Trophoblast cell (in vitro differentiated cells and primary cell): ENCODE measurements around the gene FAAH.

Experiments used
- DNase-seq, 2 donors: peaks; one replicate each; pipeline ENCODE4 v3.0.0-alpha.2; 2016
- H2AFZ ChIP-seq: 2 replicates; pipeline ENCODE4 v1.6.1; 2013; ENCODE audit warnings: low read length, moderate library complexity, mild to moderate bottlenecking; ENCODE audit not compliant: insufficient read depth, poor library complexity
- H2AK5ac ChIP-seq: 2 replicates; pipeline ENCODE4 v1.6.1; 2013; ENCODE audit warnings: mild to moderate bottlenecking, low read length
- H2BK120ac ChIP-seq: 2 replicates; pipeline ENCODE4 v1.6.1; 2013; ENCODE audit warnings: low read length, mild to moderate bottlenecking, moderate library complexity; ENCODE audit not compliant: insufficient read depth, poor library complexity
- H2BK12ac ChIP-seq: 2 replicates; pipeline ENCODE4 v1.6.1; 2013; ENCODE audit warnings: mild to moderate bottlenecking, low read length, moderate library complexity
- H2BK5ac ChIP-seq: 2 replicates; pipeline ENCODE4 v1.6.1; 2013; ENCODE audit warnings: low read length, low read depth, moderate library complexity, mild to moderate bottlenecking; ENCODE audit not compliant: poor library complexity
- H3K14ac ChIP-seq: 2 replicates; pipeline ENCODE4 v1.6.1; 2013; ENCODE audit warnings: mild to moderate bottlenecking, low read length
- H3K18ac ChIP-seq: 2 replicates; pipeline ENCODE4 v1.6.1; 2013; ENCODE audit warnings: mild to moderate bottlenecking, low read length
- H3K23ac ChIP-seq: 2 replicates; pipeline ENCODE4 v1.6.1; 2013; ENCODE audit warnings: low read length
- H3K27ac ChIP-seq: 2 replicates; pipeline ENCODE4 v1.5.1; 2013; ENCODE audit warnings: low read depth, mild to moderate bottlenecking, inconsistent platforms, low read length, moderate library complexity
- H3K27me3 ChIP-seq: 2 replicates; pipeline ENCODE4 v1.6.1; 2013; ENCODE audit warnings: inconsistent platforms, mild to moderate bottlenecking, low read length, moderate library complexity; ENCODE audit not compliant: insufficient read depth
- H3K36me3 ChIP-seq, 2 experiments: 1 replicate in 1 of 2; 2 replicates in 1 of 2; pipeline ENCODE4 v1.6.1; 2013; ENCODE audit warnings: low read length in 2 of 2, mild to moderate bottlenecking in 2 of 2, moderate library complexity in 1 of 2; ENCODE audit not compliant: insufficient read depth in 2 of 2, control insufficient read depth in 1 of 2
- H3K4ac ChIP-seq: 2 replicates; pipeline ENCODE4 v1.6.1; 2013; ENCODE audit warnings: low read depth, mild to moderate bottlenecking, low read length, moderate library complexity
- H3K4me1 ChIP-seq, 2 experiments: 1 replicate in 1 of 2; 2 replicates in 1 of 2; pipeline ENCODE4 v1.6.1; 2013; ENCODE audit warnings: low read length in 2 of 2, mild to moderate bottlenecking in 2 of 2, moderate library complexity in 1 of 2; ENCODE audit not compliant: insufficient read depth in 2 of 2, control insufficient read depth in 1 of 2
- H3K4me2 ChIP-seq: 2 replicates; pipeline ENCODE4 v1.6.1; 2013; ENCODE audit warnings: inconsistent platforms, mild to moderate bottlenecking, low read length, moderate library complexity
- H3K4me3 ChIP-seq: 2 replicates; pipeline ENCODE4 v1.5.1; 2013; ENCODE audit warnings: mild to moderate bottlenecking, low read depth, low read length, inconsistent platforms
- H3K79me1 ChIP-seq: one replicate; pipeline ENCODE4 v1.6.1; 2013; ENCODE audit warnings: low read length
- H3K79me2 ChIP-seq: 2 replicates; pipeline ENCODE4 v1.6.1; 2013; ENCODE audit warnings: low read length, mild to moderate bottlenecking; ENCODE audit not compliant: control insufficient read depth, insufficient read depth, poor library complexity
- H3K9ac ChIP-seq: 2 replicates; pipeline ENCODE4 v1.6.1; 2013; ENCODE audit warnings: mild to moderate bottlenecking, low read length
- H3K9me3 ChIP-seq: 2 replicates; pipeline ENCODE4 v1.6.1; 2013; ENCODE audit warnings: low read depth, mild to moderate bottlenecking, control low read depth, inconsistent platforms, low read length; ENCODE audit not compliant: insufficient read depth
- H4K12ac ChIP-seq: 2 replicates; pipeline ENCODE4 v1.6.1; 2013; ENCODE audit warnings: low read depth, mild to moderate bottlenecking, low read length, moderate library complexity
- H4K8ac ChIP-seq: 2 replicates; pipeline ENCODE4 v1.6.1; 2013; ENCODE audit warnings: low read depth, mild to moderate bottlenecking, low read length, moderate library complexity
- H4K91ac ChIP-seq: one replicate; pipeline ENCODE4 v1.6.1; 2013; ENCODE audit warnings: low read depth, mild to moderate bottlenecking, low read length, moderate library complexity
- WGBS: extraction: QIAGEN DNeasy Blood & Tissue Kit; methylation state at CpG from one replicate; pipeline ENCODE4 v1.1.7; 2013; ENCODE audit warnings: missing lambda C conversion rate; ENCODE audit not compliant: insufficient read length, insufficient coverage; ENCODE audit errors: extremely low coverage; 5-methylcytosine and 5-hydroxymethylcytosine counted together

FAAH gene

DNA sequence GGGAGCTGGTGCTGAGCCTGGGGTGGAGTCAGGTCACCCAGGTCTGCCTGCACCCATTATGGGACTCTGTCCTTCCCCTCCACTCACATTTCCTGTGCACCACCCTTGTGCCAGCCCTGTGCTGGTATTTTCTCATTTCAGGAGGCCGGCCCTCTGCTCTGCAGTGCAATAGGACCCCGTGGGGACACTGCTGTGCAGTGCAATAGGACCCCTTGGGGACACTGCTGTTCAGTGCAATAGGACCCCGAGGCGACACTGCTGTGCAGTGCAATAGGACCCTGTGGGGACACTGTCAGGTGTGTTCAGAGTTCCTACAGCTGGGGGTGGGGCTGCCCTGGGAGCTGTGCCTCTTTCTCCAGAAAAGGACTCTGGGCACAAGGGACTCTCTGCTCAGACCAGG lies 59.3 kb downstream of the FAAH start:
- Histone ChIP-seq H3K4me1 (no peaks in the 10 kb centered on the region), H3K18ac (no peak overlapping the region), H2BK5ac (no peak overlapping the region), H2BK12ac (no peak overlapping the region), H4K91ac (no peak overlapping the region), H3K79me1 (no peaks in the 10 kb centered on the region), H3K14ac (no peak overlapping the region), H3K36me3 (no peaks in the 10 kb centered on the region), H2BK120ac (no peak overlapping the region), H3K27me3 (peaks cover 45% of the 10 kb centered on the region), H3K23ac (no peak overlapping the region), H3K79me2 (no peaks in the 10 kb centered on the region), H3K27ac (no peak overlapping the region), H2AFZ (no peak overlapping the region), H3K4ac (no peak overlapping the region), H3K4me3 (no peak overlapping the region), H3K9me3 (peaks cover 4% of the 10 kb centered on the region), H2AK5ac (no peak overlapping the region), H4K12ac (no peak overlapping the region), H3K4me2 (no peak overlapping the region), H4K8ac (no peak overlapping the region), H3K9ac (no peak overlapping the region)
- no peak for DNase-seq
- no CpG with 5 or more reads among the region's 4 CpGs for WGBS

GRCh38 chr1:46455951-46456350 lies 61.8 kb downstream of the FAAH start:
- H4K91ac ChIP-seq: no peak overlapping the region
- H2BK5ac ChIP-seq: no peak overlapping the region
- H3K14ac ChIP-seq: no peak overlapping the region
- no peaks in the 10 kb centered on the region for H3K79me2 ChIP-seq
- H2BK12ac ChIP-seq: no peak overlapping the region
- H3K4me3 ChIP-seq: no peak overlapping the region
- H2AFZ ChIP-seq: no peak overlapping the region
- no peak for DNase-seq
- H3K4me1 ChIP-seq: no peaks in the 10 kb centered on the region
- H2AK5ac ChIP-seq: no peak overlapping the region
- no peak overlapping the region for H4K8ac ChIP-seq
- H3K27ac ChIP-seq: no peak overlapping the region
- H2BK120ac ChIP-seq: no peak overlapping the region
- H3K4ac ChIP-seq: no peak overlapping the region
- no peak overlapping the region for H4K12ac ChIP-seq
- H3K23ac ChIP-seq: no peak overlapping the region
- H3K9ac ChIP-seq: no peak overlapping the region
- no CpG with 5 or more reads among the region's 27 CpGs for WGBS
- no peaks in the 10 kb centered on the region for H3K36me3 ChIP-seq
- no peak overlapping the region for H3K4me2 ChIP-seq
- H3K18ac ChIP-seq: no peak overlapping the region
- H3K79me1 ChIP-seq: no peaks in the 10 kb centered on the region
- H3K27me3 ChIP-seq: peaks cover 32% of the 10 kb centered on the region
- H3K9me3 ChIP-seq: peaks cover 2% of the 10 kb centered on the region

GRCh38 chr1:46456411-46456963 lies 62.4 kb downstream of the FAAH start:
- H2BK12ac ChIP-seq: no peak overlapping the region
- H3K4me2 ChIP-seq: no peak overlapping the region
- H3K9ac ChIP-seq: no peak overlapping the region
- no peaks in the 10 kb centered on the region for H3K4me1 ChIP-seq
- WGBS: no CpG with 5 or more reads among the region's 5 CpGs
- H4K8ac ChIP-seq: no peak overlapping the region
- no peak for DNase-seq
- no peaks in the 10 kb centered on the region for H3K36me3 ChIP-seq
- peaks cover 31% of the 10 kb centered on the region for H3K27me3 ChIP-seq
- no peak overlapping the region for H2BK5ac ChIP-seq
- H4K12ac ChIP-seq: no peak overlapping the region
- no peaks in the 10 kb centered on the region for H3K79me2 ChIP-seq
- H3K18ac ChIP-seq: no peak overlapping the region
- H2AFZ ChIP-seq: no peak overlapping the region
- no peak overlapping the region for H4K91ac ChIP-seq
- H3K4me3 ChIP-seq: no peak overlapping the region
- no peaks in the 10 kb centered on the region for H3K79me1 ChIP-seq
- H3K14ac ChIP-seq: no peak overlapping the region
- H3K9me3 ChIP-seq: peaks cover 2% of the 10 kb centered on the region
- no peak overlapping the region for H2AK5ac ChIP-seq
- H3K4ac ChIP-seq: no peak overlapping the region
- no peak overlapping the region for H3K23ac ChIP-seq
- H3K27ac ChIP-seq: no peak overlapping the region
- H2BK120ac ChIP-seq: no peak overlapping the region

DNA sequence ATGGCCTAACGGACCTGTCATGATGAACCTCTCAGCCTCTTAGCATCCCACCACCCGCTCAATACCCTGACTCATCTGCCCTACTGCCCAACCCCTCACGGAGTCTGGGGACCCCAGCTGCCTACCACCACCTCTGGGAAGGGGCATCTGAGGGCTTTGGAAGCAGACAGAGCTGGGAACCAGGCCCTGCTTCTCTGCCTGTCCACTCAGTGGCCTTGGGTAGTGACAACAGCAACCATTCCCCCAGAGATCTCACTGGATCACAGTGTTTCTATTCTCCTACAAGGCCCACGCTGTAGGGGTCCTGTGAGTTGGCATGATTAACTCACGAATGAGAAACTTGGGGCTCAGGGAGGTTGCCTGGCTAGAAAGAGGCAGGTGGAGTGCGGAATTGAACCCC lies 63.1 kb downstream of the FAAH start:
- no peak overlapping the region for H4K91ac ChIP-seq
- peaks cover 33% of the 10 kb centered on the region for H3K27me3 ChIP-seq
- H4K12ac ChIP-seq: no peak overlapping the region
- H3K4me1 ChIP-seq: no peaks in the 10 kb centered on the region
- no peaks in the 10 kb centered on the region for H3K79me2 ChIP-seq
- no peak overlapping the region for H3K4me3 ChIP-seq
- no peak overlapping the region for H3K18ac ChIP-seq
- no peak overlapping the region for H2BK12ac ChIP-seq
- H3K36me3 ChIP-seq: no peaks in the 10 kb centered on the region
- H2AFZ ChIP-seq: no peak overlapping the region
- DNase-seq: no peak
- WGBS: no CpG with 5 or more reads among the region's 6 CpGs
- H3K14ac ChIP-seq: no peak overlapping the region
- H3K27ac ChIP-seq: no peak overlapping the region
- H4K8ac ChIP-seq: no peak overlapping the region
- peaks cover 2% of the 10 kb centered on the region for H3K9me3 ChIP-seq
- H3K23ac ChIP-seq: no peak overlapping the region
- H3K79me1 ChIP-seq: no peaks in the 10 kb centered on the region
- H3K4ac ChIP-seq: no peak overlapping the region
- no peak overlapping the region for H2BK120ac ChIP-seq
- no peak overlapping the region for H2BK5ac ChIP-seq
- H3K9ac ChIP-seq: no peak overlapping the region
- H2AK5ac ChIP-seq: no peak overlapping the region
- H3K4me2 ChIP-seq: no peak overlapping the region
